Osteoblast (primary cell): ENCODE results near the gene HYDIN. TPM values are rescaled to one million over a fixed set of nuclear protein-coding genes. Genes with fewer than 3 reads are reported as not detected.

ENCODE experiments used
- DNase-seq: peaks from one replicate; pipeline ENCODE4 v3.0.0; 2011; ENCODE audit warnings: low spot score, mixed read lengths; ENCODE audit not compliant: insufficient read length; ENCODE audit errors: missing footprints
- H2AFZ ChIP-seq: 2 replicates; pipeline ENCODE4 v1.6.0; 2011; ENCODE audit warnings: mild to moderate bottlenecking, low read length
- H3K27ac ChIP-seq: 2 replicates; pipeline ENCODE4 v1.5.1; 2011; ENCODE audit warnings: mild to moderate bottlenecking, low read depth, low read length, moderate library complexity
- H3K27me3 ChIP-seq: 2 replicates; pipeline ENCODE4 v1.6.0; 2012; ENCODE audit warnings: mild to moderate bottlenecking, control low read depth, inconsistent platforms, low read length, moderate library complexity; ENCODE audit not compliant: insufficient read depth
- H3K36me3 ChIP-seq: 2 replicates; pipeline ENCODE4 v1.5.1; 2011; ENCODE audit warnings: mild to moderate bottlenecking, low read length, control low read depth, moderate library complexity; ENCODE audit not compliant: insufficient read depth
- H3K4me1 ChIP-seq: 2 replicates; pipeline ENCODE4 v1.5.1; 2011; ENCODE audit warnings: mild to moderate bottlenecking, low read length, control low read depth, moderate library complexity; ENCODE audit not compliant: insufficient read depth
- H3K4me2 ChIP-seq: 2 replicates; pipeline ENCODE4 v1.6.0; 2011; ENCODE audit warnings: mild to moderate bottlenecking, low read length; ENCODE audit not compliant: insufficient read depth
- H3K4me3 ChIP-seq: fragments of 200-600 bp; sonication (generic); 3 replicates; pipeline ENCODE4 v1.5.1; 2012; ENCODE audit warnings: mild to moderate bottlenecking, low read length, inconsistent platforms; ENCODE audit not compliant: insufficient read depth
- H3K79me2 ChIP-seq: 2 replicates; pipeline ENCODE4 v1.6.0; 2012; ENCODE audit warnings: mild to moderate bottlenecking, low read length, control low read depth, inconsistent platforms; ENCODE audit not compliant: insufficient read depth
- H3K9me3 ChIP-seq: 2 replicates; pipeline ENCODE4 v1.5.1; 2011; ENCODE audit warnings: low read depth, low read length, control low read depth
- H4K20me1 ChIP-seq: 2 replicates; pipeline ENCODE4 v1.6.0; 2012; ENCODE audit warnings: mild to moderate bottlenecking, low read length, control low read depth; ENCODE audit not compliant: insufficient read depth
- CTCF ChIP-seq: IDR thresholded peaks from 2 replicates; pipeline ENCODE4 v1.5.1; 2011; ENCODE audit warnings: mild to moderate bottlenecking, low read depth, low read length, moderate library complexity; ENCODE audit errors: extremely low read depth
- total RNA-seq: library from RNA; depleted of rRNA; stranded (reverse); fragments of >200 nt; gene quantifications from 2 replicates; pipeline ENCODE4 v1.2.3, GENCODE V29; 2012

Gene HYDIN
- total RNA-seq, 1 donor: 2.9 TPM

GRCh38 chr16:70778901-70779309, 451.6 kb downstream of the HYDIN start:
- no peaks in the 10 kb centered on the region for H4K20me1 ChIP-seq
- H3K79me2 ChIP-seq: peaks cover 5% of the 10 kb centered on the region
- peak overlapping the region; percentile 0 for H3K4me2 ChIP-seq
- peaks cover 37% of the 10 kb centered on the region for H3K36me3 ChIP-seq
- H2AFZ ChIP-seq: no peak overlapping the region
- H3K27me3 ChIP-seq: no peaks in the 10 kb centered on the region
- TF ChIP-seq CTCF: no peak
- peaks cover 10% of the 10 kb centered on the region for H3K4me1 ChIP-seq
- DNase-seq: peak; percentile 96
- H3K9me3 ChIP-seq: no peaks in the 10 kb centered on the region
- no peak overlapping the region for H3K4me3 ChIP-seq
- H3K27ac ChIP-seq: no peak overlapping the region

GRCh38 chr16:70777973-70778406, 452.5 kb downstream of the HYDIN start:
- Histone ChIP-seq H4K20me1 (no peaks in the 10 kb centered on the region), H3K27ac (peak overlapping the region; percentile 38), H3K4me1 (peaks cover 10% of the 10 kb centered on the region), H3K4me2 (no peak overlapping the region), H3K4me3 (no peak overlapping the region), H3K79me2 (no peaks in the 10 kb centered on the region), H3K27me3 (no peaks in the 10 kb centered on the region), H3K9me3 (no peaks in the 10 kb centered on the region), H3K36me3 (peaks cover 32% of the 10 kb centered on the region), H2AFZ (no peak overlapping the region)
- DNase-seq: peak; percentile 66
- no peak for TF ChIP-seq CTCF

GRCh38 chr16:70777496-70777895, 453.0 kb downstream of the HYDIN start:
- peaks cover 30% of the 10 kb centered on the region for H3K36me3 ChIP-seq
- no peak for TF ChIP-seq CTCF
- no peak for DNase-seq
- H3K4me1 ChIP-seq: peaks cover 15% of the 10 kb centered on the region
- peak overlapping the region; percentile 38 for H3K27ac ChIP-seq
- H2AFZ ChIP-seq: no peak overlapping the region
- no peaks in the 10 kb centered on the region for H4K20me1 ChIP-seq
- no peaks in the 10 kb centered on the region for H3K79me2 ChIP-seq
- H3K4me3 ChIP-seq: no peak overlapping the region
- no peak overlapping the region for H3K4me2 ChIP-seq
- no peaks in the 10 kb centered on the region for H3K27me3 ChIP-seq
- no peaks in the 10 kb centered on the region for H3K9me3 ChIP-seq

- no peak overlapping the region for H3K4me3 ChIP-seq
- H3K27me3 ChIP-seq: no peaks in the 10 kb centered on the region
- H3K4me1 ChIP-seq: peaks cover 28% of the 10 kb centered on the region
- H3K9me3 ChIP-seq: no peaks in the 10 kb centered on the region
- H3K36me3 ChIP-seq: peaks cover 19% of the 10 kb centered on the region
- H3K79me2 ChIP-seq: no peaks in the 10 kb centered on the region
- no peak for DNase-seq
- H2AFZ ChIP-seq: no peak overlapping the region
- H3K27ac ChIP-seq: no peak overlapping the region
- no peaks in the 10 kb centered on the region for H4K20me1 ChIP-seq
- TF ChIP-seq CTCF: no peak
- no peak overlapping the region for H3K4me2 ChIP-seq
These were observed 455.1 kb downstream of the HYDIN start for GRCh38 chr16:70775399-70775798.
